LNCaP clone FGC (cell line): ENCODE data around the gene MOB3B.

Source experiments
- DNase-seq: peaks from one replicate; pipeline ENCODE4 v3.0.0-alpha.2; 2011; ENCODE audit warnings: low read depth
- H3K4me3 ChIP-seq: 2 replicates; pipeline ENCODE4 v1.5.1; 2011; ENCODE audit warnings: mild to moderate bottlenecking, low read depth, low read length, control low read depth
- CTCF ChIP-seq: IDR thresholded peaks from 2 replicates; pipeline ENCODE4 v1.5.1; 2012; ENCODE audit warnings: mild to moderate bottlenecking; ENCODE audit not compliant: control insufficient read depth, insufficient read depth; ENCODE audit errors: extremely low read depth

MOB3B gene

DNA sequence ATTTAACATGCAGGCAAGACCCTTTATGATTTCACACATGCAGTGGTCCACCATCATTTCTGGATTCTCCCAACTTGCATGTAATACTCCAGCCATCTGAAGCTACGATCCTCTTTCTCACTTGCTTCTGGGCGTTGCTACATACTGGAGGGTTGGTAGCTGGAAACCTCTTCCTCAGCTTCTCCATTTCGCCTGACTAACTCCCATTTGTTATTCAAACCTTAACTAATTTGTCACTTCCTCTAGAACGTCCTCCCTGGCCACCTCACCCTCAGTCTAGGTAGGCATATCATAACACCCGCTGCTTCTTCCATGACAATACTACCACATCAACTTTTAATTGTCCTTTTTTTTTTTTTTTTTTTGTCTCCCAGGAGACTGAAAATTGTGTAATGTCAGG is 160.0 kb downstream of the MOB3B start:
- no peak for DNase-seq
- no peak overlapping the region for H3K4me3 ChIP-seq
- no peak for TF ChIP-seq CTCF

GRCh38 chr9:27368316-27368985 is 161.2 kb downstream of the MOB3B start:
- no peak for TF ChIP-seq CTCF
- H3K4me3 ChIP-seq: no peak overlapping the region
- no peak for DNase-seq

- TF ChIP-seq CTCF: no peak
- no peak for DNase-seq
- H3K4me3 ChIP-seq: no peak overlapping the region
Measured at GRCh38 chr9:27367921-27368315, 161.7 kb downstream of the MOB3B start.

DNA sequence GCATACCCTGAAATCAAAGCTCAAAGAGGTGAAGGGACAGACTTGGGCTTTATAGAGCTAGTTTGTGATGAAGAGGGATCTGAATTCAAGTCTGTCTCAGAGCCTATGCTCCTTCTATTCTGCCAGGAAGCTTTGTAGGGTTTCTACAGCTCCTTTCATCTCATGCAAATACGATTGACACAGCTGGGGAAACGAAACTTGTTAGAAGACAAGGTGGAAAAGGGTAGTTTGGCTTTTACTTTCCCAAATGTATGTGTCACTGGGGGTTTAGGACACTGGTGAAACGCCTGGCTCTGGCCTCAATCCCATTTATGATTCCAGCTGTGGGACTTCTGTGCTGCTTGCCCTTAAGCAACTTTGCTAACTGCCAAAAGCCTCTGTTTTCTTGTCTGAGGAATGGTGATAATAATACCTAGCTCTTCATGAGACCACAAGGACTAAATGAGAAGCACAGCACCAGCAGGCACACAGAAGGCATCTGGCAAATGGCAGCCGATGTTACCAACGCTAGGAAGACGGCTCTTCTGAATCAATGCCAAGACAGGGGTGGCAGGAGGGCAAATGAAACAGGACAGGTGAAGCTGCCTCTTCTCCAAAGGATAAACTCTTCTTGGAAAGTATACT is 162.3 kb downstream of the MOB3B start:
- TF ChIP-seq CTCF: no peak
- no peak for DNase-seq
- no peak overlapping the region for H3K4me3 ChIP-seq

DNA sequence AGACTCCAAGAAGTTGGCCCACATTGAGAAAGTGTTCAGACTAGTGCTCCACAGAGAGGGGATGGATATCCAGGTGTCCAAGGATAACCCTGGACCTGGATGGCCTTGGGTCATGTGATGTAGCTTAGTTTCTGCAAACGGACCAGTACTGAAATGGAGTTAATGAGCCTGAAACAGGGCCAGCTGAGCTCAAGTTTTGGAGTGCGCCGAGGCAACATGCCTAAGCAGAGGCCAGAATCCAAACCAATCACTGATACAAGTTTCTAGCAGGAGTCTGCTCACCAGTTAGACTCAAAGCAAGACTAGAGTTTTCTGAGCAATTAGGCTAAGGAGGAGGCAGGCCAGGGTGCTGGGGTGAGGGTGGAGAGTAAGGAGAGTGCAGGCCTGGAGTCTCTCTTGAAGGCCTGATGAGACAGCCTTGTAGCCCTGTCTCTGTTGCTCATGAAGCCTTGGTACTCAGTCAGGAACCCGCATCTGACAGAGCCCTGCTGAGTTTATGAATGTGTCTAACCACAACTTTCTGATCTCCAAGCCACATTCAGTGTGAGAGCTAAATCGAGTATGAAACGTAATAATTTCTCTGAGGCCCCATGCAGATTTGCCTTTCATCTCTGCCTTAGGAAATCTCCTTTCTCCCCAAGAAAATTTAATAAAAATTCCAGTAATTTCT is 163.8 kb downstream of the MOB3B start:
- no peak for DNase-seq
- H3K4me3 ChIP-seq: no peak overlapping the region
- no peak for TF ChIP-seq CTCF

- DNase-seq: no peak
- no peak for TF ChIP-seq CTCF
- no peak overlapping the region for H3K4me3 ChIP-seq
Measured at GRCh38 chr9:27362447-27363210, 167.0 kb downstream of the MOB3B start.
